ENCODE data around the gene GABBR2. TPM values are rescaled to one million over a fixed set of nuclear protein-coding genes. Genes with fewer than 3 reads are reported as not detected.
A peak's percentile ranks its signal among the peaks of the same experiment; 100 is the strongest.

Gene GABBR2
- total and polyA plus RNA-seq, 12 donors, result under 0.01 to 1.3 (median 0.45) TPM

GRCh38 chr9:98523231-98523901, 185.4 kb downstream of the GABBR2 start:
- no peak for ATAC-seq
- no peak overlapping the region for H3K27ac ChIP-seq
- no peak for DNase-seq
- no peaks in the 10 kb centered on the region for H3K36me3 ChIP-seq
- H3K4me3 ChIP-seq, result no peak overlapping the region
- H3K27me3 ChIP-seq, result peaks cover 0 to 24% (median 4%) of the 10 kb centered on the region in 7 donors
- H3K4me1 ChIP-seq, result no peaks in the 10 kb centered on the region
- 43 to 51% methylated on average over 5 of the region's 5 CpGs for WGBS, 2 donors
- H3K9me3 ChIP-seq, result peaks cover 0 to 8% (median 0%) of the 10 kb centered on the region in 11 donors
- TF ChIP-seq CTCF (IDR thresholded peaks at IDR 0.05), result peak in 3 of 9 donors; percentile 7 to 15 (median 13)
- intact Hi-C loops (cut with DNase I), result no loop called here

GRCh38 chr9:98522487-98522886, 186.2 kb downstream of the GABBR2 start:
- Histone ChIP-seq H3K27ac (no peak overlapping the region), H3K36me3 (no peaks in the 10 kb centered on the region), H3K9me3 (peaks cover 0 to 8% (median 0%) of the 10 kb centered on the region in 11 donors), H3K27me3 (peaks cover 0 to 24% (median 4%) of the 10 kb centered on the region in 7 donors), H3K4me3 (no peak overlapping the region), H3K4me1 (no peaks in the 10 kb centered on the region)
- no peak for TF ChIP-seq CTCF (IDR thresholded peaks at IDR 0.05)
- intact Hi-C loops (cut with DNase I), result no loop called here
- ATAC-seq (no peak), DNase-seq (no peak)

- Histone ChIP-seq H3K27ac (no peak overlapping the region), H3K36me3 (no peaks in the 10 kb centered on the region), H3K27me3 (peaks cover 0 to 24% (median 4%) of the 10 kb centered on the region in 7 donors), H3K9me3 (peaks cover 0 to 8% (median 0%) of the 10 kb centered on the region in 11 donors), H3K4me1 (no peaks in the 10 kb centered on the region), H3K4me3 (no peak overlapping the region)
- WGBS, 2 donors, result 61 to 77% methylated on average over 3 of the region's 3 CpGs
- TF ChIP-seq CTCF (IDR thresholded peaks at IDR 0.05), result no peak
- ATAC-seq (no peak), DNase-seq (no peak)
- intact Hi-C loops (cut with DNase I), result no loop called here
Observed at GRCh38 chr9:98521141-98521540, 187.6 kb downstream of the GABBR2 start.

- H3K27ac ChIP-seq, result no peak overlapping the region
- TF ChIP-seq CTCF (IDR thresholded peaks at IDR 0.05), result no peak
- ATAC-seq (no peak), DNase-seq (no peak)
- intact Hi-C loops (cut with DNase I), result no loop called here
- H3K36me3 ChIP-seq, result no peaks in the 10 kb centered on the region
- H3K4me3 ChIP-seq, result no peak overlapping the region
- H3K9me3 ChIP-seq, result peaks cover 0 to 8% (median 0%) of the 10 kb centered on the region in 11 donors
- 54 to 57% methylated on average over 7 of the region's 7 CpGs for WGBS, 2 donors
- no peaks in the 10 kb centered on the region for H3K4me1 ChIP-seq
- H3K27me3 ChIP-seq, result peaks cover 0 to 19% (median 4%) of the 10 kb centered on the region in 7 donors
Observed at GRCh38 chr9:98520221-98520960, 188.3 kb downstream of the GABBR2 start.
